ENCODE results near the gene SLC66A3.

GRCh38 chr2:11163439-11164317 lies 8.4 kb downstream of the SLC66A3 start:
- no peak for TF ChIP-seq CTCF (conservative IDR thresholded peaks at IDR 0.05; ENCODE audit: low read length)
- TF ChIP-seq EZH2phosphoT487 (IDR thresholded peaks at IDR 0.05; ENCODE audit: borderline replicate concordance), result no peak
